ENCODE measurements around the gene OXNAD1. TPM values are rescaled to one million over a fixed set of nuclear protein-coding genes. Genes with fewer than 3 reads are reported as not detected.

OXNAD1 gene
- total RNA-seq, 2 experiments from 2014 or later: 37.0 to 38.8 TPM

DNA sequence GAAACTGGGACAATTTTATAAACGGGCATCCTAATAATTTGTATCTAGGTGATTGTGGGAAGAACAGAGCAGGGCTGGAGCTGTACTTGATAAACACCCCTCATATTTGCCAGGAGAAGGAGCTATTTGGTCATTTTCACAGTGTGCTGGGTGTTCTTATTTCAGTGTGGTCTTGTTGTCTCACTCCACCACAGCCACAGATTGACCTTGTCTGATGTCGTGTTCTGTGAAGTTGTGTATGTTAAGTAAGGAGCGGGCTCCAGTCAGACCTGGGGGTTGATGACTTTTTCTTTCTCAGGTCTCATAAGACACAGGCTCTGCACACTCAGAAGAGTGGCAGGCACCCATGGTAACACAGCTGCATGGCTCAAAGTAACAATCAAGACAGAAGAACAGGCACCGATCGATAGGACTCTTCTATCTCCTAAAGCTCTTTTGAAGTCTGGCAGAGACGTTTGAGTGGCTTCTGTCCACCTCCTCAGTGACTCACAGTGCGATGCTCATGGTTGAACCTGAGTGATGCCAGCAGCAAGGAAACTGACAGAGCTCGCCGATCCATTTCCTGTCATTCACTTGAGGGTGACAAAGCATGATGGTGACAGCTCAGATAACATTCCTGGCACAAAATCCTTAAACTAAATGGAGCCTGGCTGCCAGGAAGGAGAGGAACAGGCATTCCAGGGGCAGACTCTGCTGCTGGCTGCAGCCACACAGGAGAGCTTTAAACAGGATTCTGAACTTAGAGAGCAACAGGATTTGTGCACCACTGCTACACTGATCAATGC, 21.1 kb upstream of the OXNAD1 start:
- ChIA-PET POLR2A (interaction anchor here (0.6 kb wide), 1 partner anchor 98 kb away, joined by 3 read pairs; no protein-coding TSS in a partner anchor), CTCF (interaction anchor here (0.7 to 3.5 kb wide), 9 partner anchors 12 to 273 kb away, joined by 3 to 29 read pairs (median 3); partner anchors contain the start of genes DPH3 and OXNAD1)
- intact Hi-C loops (cut with micrococcal nuclease): no loop called here
- peaks cover 16% of the 10 kb centered on the region for H3K4me1 Mint-ChIP-seq (ENCODE audit: low read depth)
- DNase-seq (peak; percentile 12), ATAC-seq (peak; percentile 26)
- H3K27ac Mint-ChIP-seq: no peak overlapping the region
- H3K36me3 Mint-ChIP-seq (ENCODE audit: low read depth): no peaks in the 10 kb centered on the region
- TF ChIP-seq, protein P1, sequence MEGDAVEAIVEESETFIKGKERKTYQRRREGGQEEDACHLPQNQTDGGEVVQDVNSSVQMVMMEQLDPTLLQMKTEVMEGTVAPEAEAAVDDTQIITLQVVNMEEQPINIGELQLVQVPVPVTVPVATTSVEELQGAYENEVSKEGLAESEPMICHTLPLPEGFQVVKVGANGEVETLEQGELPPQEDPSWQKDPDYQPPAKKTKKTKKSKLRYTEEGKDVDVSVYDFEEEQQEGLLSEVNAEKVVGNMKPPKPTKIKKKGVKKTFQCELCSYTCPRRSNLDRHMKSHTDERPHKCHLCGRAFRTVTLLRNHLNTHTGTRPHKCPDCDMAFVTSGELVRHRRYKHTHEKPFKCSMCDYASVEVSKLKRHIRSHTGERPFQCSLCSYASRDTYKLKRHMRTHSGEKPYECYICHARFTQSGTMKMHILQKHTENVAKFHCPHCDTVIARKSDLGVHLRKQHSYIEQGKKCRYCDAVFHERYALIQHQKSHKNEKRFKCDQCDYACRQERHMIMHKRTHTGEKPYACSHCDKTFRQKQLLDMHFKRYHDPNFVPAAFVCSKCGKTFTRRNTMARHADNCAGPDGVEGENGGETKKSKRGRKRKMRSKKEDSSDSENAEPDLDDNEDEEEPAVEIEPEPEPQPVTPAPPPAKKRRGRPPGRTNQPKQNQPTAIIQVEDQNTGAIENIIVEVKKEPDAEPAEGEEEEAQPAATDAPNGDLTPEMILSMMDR (IDR thresholded peaks at IDR 0.05): no peak
- no peak overlapping the region for H3K4me3 Mint-ChIP-seq
- no peaks in the 10 kb centered on the region for H3K9me3 Mint-ChIP-seq
- no peaks in the 10 kb centered on the region for H3K27me3 Mint-ChIP-seq

DNA sequence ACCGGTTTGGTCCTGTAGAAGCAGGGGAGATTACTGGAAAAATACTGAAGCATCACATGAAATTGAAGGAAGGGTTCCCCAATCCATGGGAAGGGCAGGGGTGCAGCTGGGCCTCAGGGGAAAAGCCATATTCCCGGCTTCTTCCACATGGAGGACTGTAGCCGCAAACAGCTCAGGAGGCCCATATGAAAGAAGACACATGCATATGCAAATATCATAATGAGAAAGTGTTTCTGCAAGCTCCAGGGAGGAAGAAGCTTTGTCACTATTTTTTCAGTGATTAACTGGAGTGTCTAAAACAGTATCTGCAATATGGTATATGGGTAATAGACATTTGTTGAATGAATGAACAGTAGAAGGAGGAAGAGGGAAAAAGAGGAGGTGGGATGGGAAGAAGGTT, 19.4 kb upstream of the OXNAD1 start:
- ATAC-seq: no peak
- no peak for DNase-seq
- no peaks in the 10 kb centered on the region for H3K36me3 Mint-ChIP-seq (ENCODE audit: low read depth)
- intact Hi-C loops (cut with micrococcal nuclease): no loop called here
- ChIA-PET POLR2A (no interaction called here), CTCF (interaction anchor here (1.2 to 1.6 kb wide), 3 partner anchors 10 to 430 kb away, joined by 3 to 15 read pairs (median 4); no protein-coding TSS in a partner anchor)
- H3K27me3 Mint-ChIP-seq: no peaks in the 10 kb centered on the region
- TF ChIP-seq, protein P1 (IDR thresholded peaks at IDR 0.05): no peak
- peaks cover 11% of the 10 kb centered on the region for H3K4me1 Mint-ChIP-seq (ENCODE audit: low read depth)
- H3K27ac Mint-ChIP-seq: no peak overlapping the region
- H3K4me3 Mint-ChIP-seq: no peak overlapping the region
- no peaks in the 10 kb centered on the region for H3K9me3 Mint-ChIP-seq

GRCh38 chr3:16247282-16248061, 17.5 kb upstream of the OXNAD1 start:
- Mint-ChIP-seq H3K36me3 (ENCODE audit: low read depth) (no peaks in the 10 kb centered on the region), H3K4me3 (no peak overlapping the region), H3K27ac (peak overlapping the region; percentile 77), H3K4me1 (ENCODE audit: low read depth) (peaks cover 7% of the 10 kb centered on the region), H3K27me3 (no peaks in the 10 kb centered on the region), H3K9me3 (no peaks in the 10 kb centered on the region)
- TF ChIP-seq, protein P1 (IDR thresholded peaks at IDR 0.05): peak; percentile 95
- intact Hi-C loops (cut with micrococcal nuclease): loop anchor here (1.0 kb wide), 1 partner anchor 199 kb away; no protein-coding TSS in a partner anchor
- ChIA-PET CTCF (interaction anchor here (0.9 to 2.6 kb wide), 12 partner anchors 11 to 200 kb away, joined by 3 to 32 read pairs (median 4); partner anchors contain the start of genes DPH3 and OXNAD1), POLR2A (interaction anchor here (1.0 kb wide), 1 partner anchor 10 kb away, joined by 3 read pairs; no protein-coding TSS in a partner anchor)
- DNase-seq (peak; percentile 88), ATAC-seq (peak; percentile 90)

- Mint-ChIP-seq H3K36me3 (ENCODE audit: low read depth) (no peaks in the 10 kb centered on the region), H3K27ac (no peak overlapping the region), H3K4me3 (no peak overlapping the region), H3K27me3 (no peaks in the 10 kb centered on the region), H3K9me3 (no peaks in the 10 kb centered on the region), H3K4me1 (ENCODE audit: low read depth) (peaks cover 7% of the 10 kb centered on the region)
- DNase-seq (no peak), ATAC-seq (no peak)
- ChIA-PET POLR2A (interaction anchor here (1.0 kb wide), 1 partner anchor 9 kb away, joined by 3 read pairs; no protein-coding TSS in a partner anchor), CTCF (interaction anchor here (0.7 to 2.6 kb wide), 13 partner anchors 10 to 201 kb away, joined by 3 to 32 read pairs (median 4); partner anchors contain the start of genes DPH3 and OXNAD1)
- TF ChIP-seq, protein P1 (IDR thresholded peaks at IDR 0.05): no peak
- intact Hi-C loops (cut with micrococcal nuclease): no loop called here
Measured at GRCh38 chr3:16248556-16248955, 16.5 kb upstream of the OXNAD1 start.

All from activated CD8-positive, alpha-beta T cell treated with anti-CD3 and anti-CD28 coated beads for 36 hours (primary cell).